ENCODE results near the gene RSBN1L. TPM values are rescaled to one million over a fixed set of nuclear protein-coding genes. Genes with fewer than 3 reads are reported as not detected.

Gene RSBN1L
- polyA plus RNA-seq, 1 donor: 17.2 TPM

DNA sequence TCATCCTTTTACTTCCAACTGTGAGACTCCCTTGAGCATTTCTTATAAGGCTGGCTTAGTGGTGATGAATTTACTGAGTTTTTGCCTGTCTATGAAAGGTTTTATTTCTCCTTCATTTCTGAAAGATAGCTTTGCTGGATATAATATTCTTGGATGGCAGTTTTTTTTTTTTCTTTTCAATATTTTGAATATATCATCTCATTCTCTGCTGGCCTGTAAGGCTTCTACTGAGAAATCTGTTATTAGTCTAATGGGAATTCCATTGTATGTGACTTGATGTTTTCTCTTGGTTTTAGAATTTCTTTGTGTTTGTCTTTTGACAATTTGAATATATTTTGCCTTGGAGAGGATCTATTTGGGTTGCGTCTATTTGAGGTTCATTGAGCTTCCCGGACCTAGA lies 124.7 kb downstream of the RSBN1L start:
- no CpG with 5 or more reads among the region's 2 CpGs for WGBS (ENCODE audit: insufficient coverage, low lambda C conversion rate)
- Histone ChIP-seq H3K9me3 (ENCODE audit: control insufficient read depth, low read depth, low read length) (peaks cover 42% of the 10 kb centered on the region), H3K27me3 (ENCODE audit: control insufficient read depth, insufficient read depth, low read length) (no peaks in the 10 kb centered on the region)

DNA sequence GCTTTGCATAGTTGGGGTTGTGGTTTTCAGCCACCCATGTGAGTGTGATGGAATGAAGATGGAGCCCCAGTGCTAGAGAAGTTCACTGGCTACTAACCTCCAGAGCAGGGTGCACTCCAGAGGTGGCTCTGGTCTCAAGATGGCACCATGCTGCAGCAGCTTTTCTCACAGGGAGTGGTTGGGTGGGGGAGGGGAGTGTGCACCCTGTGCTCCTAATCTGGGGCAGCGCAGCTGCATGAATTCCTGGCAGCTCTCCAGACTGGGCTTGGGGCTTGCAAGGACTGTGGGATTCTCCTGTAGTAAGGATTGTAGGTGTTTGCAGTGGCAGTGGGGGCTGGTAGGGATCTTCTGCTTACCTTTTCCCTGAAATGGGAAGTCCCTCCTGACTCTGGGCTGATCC lies 126.0 kb downstream of the RSBN1L start:
- Histone ChIP-seq H3K36me3 (ENCODE audit: control insufficient read depth, insufficient read depth, low read length) (no peaks in the 10 kb centered on the region), H3K4me1 (ENCODE audit: control insufficient read depth, insufficient read depth, low read length) (no peaks in the 10 kb centered on the region), H3K27ac (ENCODE audit: low read length) (no peak overlapping the region), H3K27me3 (ENCODE audit: control insufficient read depth, insufficient read depth, low read length) (no peaks in the 10 kb centered on the region), H3K9me3 (ENCODE audit: control insufficient read depth, low read depth, low read length) (peaks cover 42% of the 10 kb centered on the region), H3K4me3 (ENCODE audit: low read length) (no peak overlapping the region)
- no peak for DNase-seq
- WGBS (ENCODE audit: insufficient coverage, low lambda C conversion rate): no CpG with 5 or more reads among the region's 1 CpG

More for the DNA sequence above, 124.7 kb downstream of the RSBN1L start:
- H3K4me1 ChIP-seq (ENCODE audit: control insufficient read depth, insufficient read depth, low read length): no peaks in the 10 kb centered on the region
- no peak overlapping the region for H3K27ac ChIP-seq (ENCODE audit: low read length)
- no peaks in the 10 kb centered on the region for H3K36me3 ChIP-seq (ENCODE audit: control insufficient read depth, insufficient read depth, low read length)
- no peak for DNase-seq
- H3K4me3 ChIP-seq (ENCODE audit: low read length): no peak overlapping the region

DNA sequence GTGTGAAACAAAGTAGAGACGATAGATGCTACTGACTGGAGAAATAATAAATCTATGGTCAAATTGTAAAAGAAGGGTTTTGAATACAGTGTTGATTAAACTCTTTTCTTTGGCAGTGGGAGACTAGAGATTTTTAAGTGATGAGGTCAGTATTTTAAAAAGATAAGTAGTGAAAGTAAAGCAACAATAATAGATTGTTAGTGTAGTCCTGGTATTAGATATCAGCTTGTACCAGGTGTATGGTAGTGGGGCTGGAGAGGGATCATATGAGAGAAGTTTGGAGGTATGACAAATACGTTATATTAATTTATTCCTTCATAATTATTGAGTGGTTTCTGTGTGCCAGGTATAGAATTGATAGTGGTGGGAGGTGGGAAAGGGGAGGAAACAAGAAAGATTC lies 127.5 kb downstream of the RSBN1L start:
- Histone ChIP-seq H3K27me3 (ENCODE audit: control insufficient read depth, insufficient read depth, low read length) (no peaks in the 10 kb centered on the region), H3K9me3 (ENCODE audit: control insufficient read depth, low read depth, low read length) (peaks cover 37% of the 10 kb centered on the region), H3K36me3 (ENCODE audit: control insufficient read depth, insufficient read depth, low read length) (no peaks in the 10 kb centered on the region), H3K4me1 (ENCODE audit: control insufficient read depth, insufficient read depth, low read length) (no peaks in the 10 kb centered on the region), H3K27ac (ENCODE audit: low read length) (no peak overlapping the region), H3K4me3 (ENCODE audit: low read length) (no peak overlapping the region)
- no peak for DNase-seq
- 100% methylated on average over 2 of the region's 2 CpGs for WGBS (ENCODE audit: insufficient coverage, low lambda C conversion rate)

DNA sequence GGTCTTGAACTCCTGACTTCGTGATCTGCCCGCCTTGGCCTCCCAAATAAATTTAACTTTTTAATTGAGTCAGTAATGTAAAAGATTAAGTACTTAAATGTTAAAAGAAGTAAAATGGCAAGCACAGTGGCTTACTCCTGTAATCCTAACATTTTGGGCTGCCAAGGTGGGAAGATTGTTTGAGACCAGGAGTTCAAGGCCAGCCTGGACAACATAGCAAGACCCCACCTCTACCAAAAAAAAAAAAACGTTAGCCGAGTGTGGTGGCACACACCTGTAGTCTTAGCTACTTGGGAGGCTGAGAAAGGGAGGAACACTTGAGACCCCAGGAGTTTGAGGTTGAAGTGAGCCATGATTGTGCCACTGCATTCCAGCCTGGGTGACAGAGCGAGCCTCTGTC lies 128.4 kb downstream of the RSBN1L start:
- Histone ChIP-seq H3K27ac (ENCODE audit: low read length) (no peak overlapping the region), H3K9me3 (ENCODE audit: control insufficient read depth, low read depth, low read length) (peaks cover 37% of the 10 kb centered on the region), H3K4me3 (ENCODE audit: low read length) (no peak overlapping the region), H3K4me1 (ENCODE audit: control insufficient read depth, insufficient read depth, low read length) (no peaks in the 10 kb centered on the region), H3K36me3 (ENCODE audit: control insufficient read depth, insufficient read depth, low read length) (no peaks in the 10 kb centered on the region), H3K27me3 (ENCODE audit: control insufficient read depth, insufficient read depth, low read length) (no peaks in the 10 kb centered on the region)
- no peak for DNase-seq
- no CpG with 5 or more reads among the region's 5 CpGs for WGBS (ENCODE audit: insufficient coverage, low lambda C conversion rate)

DNA sequence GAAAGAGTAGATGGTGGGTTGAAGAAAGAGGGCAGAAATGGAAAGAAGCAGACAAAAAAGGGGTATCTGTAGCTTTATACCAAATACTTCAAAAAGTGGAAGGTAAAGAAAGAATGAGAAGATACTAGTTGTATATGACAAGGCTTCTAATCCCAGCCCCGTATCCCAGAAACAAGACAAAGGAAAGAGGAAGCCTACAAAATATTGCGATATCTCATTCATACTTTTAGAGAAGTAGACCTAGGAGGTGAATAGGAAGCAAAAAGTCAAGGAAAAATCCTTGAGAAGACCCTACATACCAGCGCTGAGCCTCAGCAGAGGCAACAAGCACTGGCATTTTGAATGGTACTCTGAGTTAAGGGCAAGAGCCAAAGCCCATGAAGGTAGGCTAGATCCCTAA lies 128.9 kb downstream of the RSBN1L start:
- no CpG with 5 or more reads among the region's 3 CpGs for WGBS (ENCODE audit: insufficient coverage, low lambda C conversion rate)
- no peaks in the 10 kb centered on the region for H3K4me1 ChIP-seq (ENCODE audit: control insufficient read depth, insufficient read depth, low read length)
- no peak for DNase-seq

DNA sequence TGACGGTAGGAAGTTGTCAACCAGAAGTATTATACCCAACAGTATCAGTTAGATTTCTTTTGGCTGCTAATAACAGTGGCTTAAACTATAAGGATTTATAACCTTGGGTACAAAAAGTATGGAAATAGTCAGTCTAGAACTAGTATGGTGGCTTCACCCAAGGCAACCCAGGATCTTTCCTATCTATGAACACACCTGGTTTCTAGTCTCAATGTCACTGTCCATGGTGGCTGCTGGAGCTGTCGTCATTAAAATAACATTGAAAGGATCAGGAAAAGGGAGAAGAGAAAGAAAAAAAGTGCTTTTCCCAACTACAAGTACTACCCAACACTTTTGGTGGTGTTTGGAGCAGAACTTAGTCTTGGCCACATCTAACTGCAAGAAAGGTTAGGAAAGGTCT lies 130.0 kb downstream of the RSBN1L start:
- Histone ChIP-seq H3K9me3 (ENCODE audit: control insufficient read depth, low read depth, low read length) (peaks cover 23% of the 10 kb centered on the region), H3K4me1 (ENCODE audit: control insufficient read depth, insufficient read depth, low read length) (no peaks in the 10 kb centered on the region), H3K27ac (ENCODE audit: low read length) (no peak overlapping the region), H3K4me3 (ENCODE audit: low read length) (no peak overlapping the region), H3K36me3 (ENCODE audit: control insufficient read depth, insufficient read depth, low read length) (no peaks in the 10 kb centered on the region), H3K27me3 (ENCODE audit: control insufficient read depth, insufficient read depth, low read length) (no peaks in the 10 kb centered on the region)
- 83% methylated on average over 2 of the region's 2 CpGs for WGBS (ENCODE audit: insufficient coverage, low lambda C conversion rate)
- DNase-seq: no peak

More for the DNA sequence above, 128.9 kb downstream of the RSBN1L start:
- Histone ChIP-seq H3K9me3 (ENCODE audit: control insufficient read depth, low read depth, low read length) (peaks cover 32% of the 10 kb centered on the region), H3K4me3 (ENCODE audit: low read length) (no peak overlapping the region), H3K27me3 (ENCODE audit: control insufficient read depth, insufficient read depth, low read length) (no peaks in the 10 kb centered on the region), H3K27ac (ENCODE audit: low read length) (no peak overlapping the region), H3K36me3 (ENCODE audit: control insufficient read depth, insufficient read depth, low read length) (no peaks in the 10 kb centered on the region)

DNA sequence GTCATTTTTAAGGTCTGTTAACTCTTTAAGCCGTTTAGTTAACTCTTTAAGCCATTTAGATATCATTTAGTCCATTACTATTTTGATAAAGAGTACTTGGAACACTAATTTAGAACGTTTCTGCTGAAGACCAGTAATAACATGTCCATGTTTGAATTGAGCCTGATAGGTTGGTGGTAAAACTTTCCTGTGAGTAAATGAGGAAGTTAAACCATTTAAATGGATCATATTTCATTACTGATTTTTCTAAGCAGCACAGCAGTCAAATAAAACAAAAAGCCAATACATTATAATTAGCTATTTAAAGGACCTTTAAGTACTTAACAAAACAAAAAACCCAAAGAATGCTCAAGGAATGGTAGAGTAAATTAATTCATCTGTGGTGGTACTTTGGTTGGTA lies 131.7 kb downstream of the RSBN1L start:
- DNase-seq: no peak
- 80% methylated on average over 1 of the region's 2 CpGs for WGBS (ENCODE audit: insufficient coverage, low lambda C conversion rate)

DNA sequence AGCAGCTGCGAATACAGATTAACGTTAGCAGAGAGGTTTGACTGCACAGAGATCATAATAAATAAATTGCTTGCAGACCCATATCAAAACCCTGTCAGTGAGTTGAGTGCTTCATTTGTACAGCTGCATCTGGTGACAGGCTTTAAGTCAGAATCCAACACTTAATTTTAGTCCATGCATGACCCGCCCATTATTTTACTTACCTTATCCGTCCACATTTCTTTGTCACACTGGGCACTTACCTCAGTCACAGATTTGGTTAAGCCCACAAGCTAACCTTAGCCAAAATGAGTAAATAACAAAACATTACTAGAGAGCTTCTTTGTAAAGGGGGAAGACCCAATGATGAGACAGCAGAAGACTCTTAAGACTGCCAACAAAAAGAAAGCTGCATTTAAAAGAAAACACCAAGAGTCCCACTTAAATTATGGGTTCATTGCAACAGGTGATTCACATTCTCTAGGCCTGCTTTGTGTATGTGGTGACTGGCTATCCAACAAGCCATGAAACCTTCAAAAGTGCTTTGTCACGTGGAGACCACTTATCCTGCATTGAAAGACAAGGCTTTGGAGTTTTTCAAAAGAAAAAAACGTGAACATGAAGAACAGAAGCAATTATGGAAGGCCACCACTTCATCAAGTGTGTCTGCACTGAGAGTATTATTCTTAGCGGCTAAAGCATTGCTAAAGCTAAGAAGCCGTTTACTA lies 134.5 kb downstream of the RSBN1L start:
- Histone ChIP-seq H3K27ac (ENCODE audit: low read length) (no peak overlapping the region), H3K4me3 (ENCODE audit: low read length) (no peak overlapping the region), H3K9me3 (ENCODE audit: control insufficient read depth, low read depth, low read length) (no peaks in the 10 kb centered on the region), H3K27me3 (ENCODE audit: control insufficient read depth, insufficient read depth, low read length) (no peaks in the 10 kb centered on the region), H3K4me1 (ENCODE audit: control insufficient read depth, insufficient read depth, low read length) (peaks cover 5% of the 10 kb centered on the region), H3K36me3 (ENCODE audit: control insufficient read depth, insufficient read depth, low read length) (no peaks in the 10 kb centered on the region)
- WGBS (ENCODE audit: insufficient coverage, low lambda C conversion rate): 86% methylated on average over 1 of the region's 8 CpGs
- DNase-seq: no peak

More for the DNA sequence above, 131.7 kb downstream of the RSBN1L start:
- H3K27me3 ChIP-seq (ENCODE audit: control insufficient read depth, insufficient read depth, low read length): no peaks in the 10 kb centered on the region
- no peak overlapping the region for H3K4me3 ChIP-seq (ENCODE audit: low read length)
- H3K4me1 ChIP-seq (ENCODE audit: control insufficient read depth, insufficient read depth, low read length): no peaks in the 10 kb centered on the region
- no peak overlapping the region for H3K27ac ChIP-seq (ENCODE audit: low read length)
- H3K36me3 ChIP-seq (ENCODE audit: control insufficient read depth, insufficient read depth, low read length): no peaks in the 10 kb centered on the region
- peaks cover 10% of the 10 kb centered on the region for H3K9me3 ChIP-seq (ENCODE audit: control insufficient read depth, low read depth, low read length)

DNA sequence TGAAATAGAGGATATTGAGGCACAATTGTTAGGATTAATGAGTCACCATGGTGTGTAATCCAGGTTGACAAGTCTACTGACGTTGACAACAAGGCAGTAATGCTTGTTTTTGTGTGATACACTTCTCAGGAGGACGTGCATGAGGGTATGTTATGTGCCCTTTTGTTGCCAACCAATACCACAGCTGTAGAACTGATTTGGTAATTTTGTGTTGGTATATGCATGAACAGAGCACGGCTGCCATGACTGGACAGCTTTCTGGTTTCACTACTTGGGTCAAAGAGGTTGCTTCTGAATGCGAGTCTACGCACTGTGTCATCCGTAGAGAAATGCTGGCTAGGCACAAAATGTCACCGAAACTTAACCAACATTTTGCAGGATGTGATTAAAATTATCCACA lies 135.2 kb downstream of the RSBN1L start:
- Histone ChIP-seq H3K4me1 (ENCODE audit: control insufficient read depth, insufficient read depth, low read length) (peaks cover 5% of the 10 kb centered on the region), H3K27me3 (ENCODE audit: control insufficient read depth, insufficient read depth, low read length) (no peaks in the 10 kb centered on the region), H3K27ac (ENCODE audit: low read length) (no peak overlapping the region), H3K36me3 (ENCODE audit: control insufficient read depth, insufficient read depth, low read length) (no peaks in the 10 kb centered on the region), H3K4me3 (ENCODE audit: low read length) (no peak overlapping the region), H3K9me3 (ENCODE audit: control insufficient read depth, low read depth, low read length) (no peaks in the 10 kb centered on the region)
- 100% methylated on average over 1 of the region's 7 CpGs for WGBS (ENCODE audit: insufficient coverage, low lambda C conversion rate)
- no peak for DNase-seq

DNA sequence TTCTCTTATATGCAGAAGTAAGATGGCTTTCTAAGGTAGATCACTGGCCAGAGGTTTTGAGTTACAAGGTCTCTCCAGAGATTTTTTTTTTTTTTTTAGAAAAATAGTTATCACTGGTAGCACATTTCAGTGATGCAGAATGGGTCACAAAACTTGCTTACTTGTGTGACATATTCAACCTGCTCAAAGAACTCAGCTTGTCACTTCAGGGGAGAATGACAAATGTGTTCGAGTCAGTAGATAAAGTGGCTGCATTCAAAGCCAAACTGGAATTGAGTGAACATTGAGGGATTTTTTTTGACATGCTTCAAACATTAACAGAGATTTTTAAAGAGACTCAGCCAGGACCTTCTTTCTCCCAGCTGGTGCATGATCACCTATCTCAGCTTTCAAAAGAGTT lies 135.7 kb downstream of the RSBN1L start:
- no peak for DNase-seq
- H3K4me3 ChIP-seq (ENCODE audit: low read length): no peak overlapping the region
- no peaks in the 10 kb centered on the region for H3K9me3 ChIP-seq (ENCODE audit: control insufficient read depth, low read depth, low read length)
- no peak overlapping the region for H3K27ac ChIP-seq (ENCODE audit: low read length)
- peaks cover 5% of the 10 kb centered on the region for H3K4me1 ChIP-seq (ENCODE audit: control insufficient read depth, insufficient read depth, low read length)
- no peaks in the 10 kb centered on the region for H3K36me3 ChIP-seq (ENCODE audit: control insufficient read depth, insufficient read depth, low read length)
- H3K27me3 ChIP-seq (ENCODE audit: control insufficient read depth, insufficient read depth, low read length): no peaks in the 10 kb centered on the region
- WGBS (ENCODE audit: insufficient coverage, low lambda C conversion rate): no CpG with 5 or more reads among the region's 1 CpG

All from large intestine (tissue), 3 donors.